GM06990 (cell line): ENCODE results near the gene FUBP1.

Experiments
- DNase-seq: peaks from one replicate; pipeline ENCODE4 v3.0.0-alpha.2; 2011; ENCODE audit not compliant: insufficient read length; ENCODE audit errors: extremely low read depth
- H3K27me3 ChIP-seq: replicated peaks from 2 replicates; pipeline ENCODE4 v1.6.0; 2011; ENCODE audit warnings: low read length; ENCODE audit not compliant: control insufficient read depth, insufficient read depth
- H3K36me3 ChIP-seq: 2 replicates; pipeline ENCODE4 v1.5.1; 2011; ENCODE audit warnings: low read length; ENCODE audit not compliant: control insufficient read depth, insufficient read depth
- H3K4me3 ChIP-seq: replicated peaks from 2 replicates; pipeline ENCODE4 v1.5.1; 2011; ENCODE audit warnings: low read depth, mild to moderate bottlenecking, control low read depth, low read length
- CTCF ChIP-seq: IDR thresholded peaks from 2 replicates; pipeline ENCODE4 v1.5.1; 2011; ENCODE audit warnings: low read length, control low read depth, mild to moderate bottlenecking, inconsistent platforms; ENCODE audit not compliant: insufficient read depth, poor library complexity, severe bottlenecking

The FUBP1 gene

GRCh38 chr1:78009836-78010235, 31.0 kb upstream of the FUBP1 start:
- H3K27me3 ChIP-seq, result no peaks in the 10 kb centered on the region
- H3K4me3 ChIP-seq, result no peak overlapping the region
- no peak for TF ChIP-seq CTCF
- no peak for DNase-seq
- H3K36me3 ChIP-seq, result no peaks in the 10 kb centered on the region

- no peaks in the 10 kb centered on the region for H3K36me3 ChIP-seq
- H3K27me3 ChIP-seq, result no peaks in the 10 kb centered on the region
- no peak overlapping the region for H3K4me3 ChIP-seq
- no peak for DNase-seq
- no peak for TF ChIP-seq CTCF
These were observed 30.4 kb upstream of the FUBP1 start for GRCh38 chr1:78009276-78009675.

- no peak for DNase-seq
- Histone ChIP-seq H3K27me3 (no peaks in the 10 kb centered on the region), H3K4me3 (no peak overlapping the region), H3K36me3 (no peaks in the 10 kb centered on the region)
- no peak for TF ChIP-seq CTCF
These were observed 28.9 kb upstream of the FUBP1 start for GRCh38 chr1:78007677-78008341.

- H3K36me3 ChIP-seq, result no peaks in the 10 kb centered on the region
- TF ChIP-seq CTCF, result no peak
- no peak for DNase-seq
- no peaks in the 10 kb centered on the region for H3K27me3 ChIP-seq
- peak overlapping the region; percentile 74 for H3K4me3 ChIP-seq
These were observed 27.6 kb upstream of the FUBP1 start for GRCh38 chr1:78006521-78006920.

GRCh38 chr1:78005755-78006154, 26.9 kb upstream of the FUBP1 start:
- DNase-seq, result no peak
- Histone ChIP-seq H3K36me3 (no peaks in the 10 kb centered on the region), H3K4me3 (peak overlapping the region; percentile 74), H3K27me3 (no peaks in the 10 kb centered on the region)
- TF ChIP-seq CTCF, result no peak

GRCh38 chr1:78005448-78005722, 26.5 kb upstream of the FUBP1 start:
- no peak for TF ChIP-seq CTCF

More at GRCh38 chr1:78005448-78005722, 26.5 kb upstream of the FUBP1 start:
- no peaks in the 10 kb centered on the region for H3K27me3 ChIP-seq
- no peak for DNase-seq
- H3K36me3 ChIP-seq, result no peaks in the 10 kb centered on the region
- peak overlapping the region; percentile 74 for H3K4me3 ChIP-seq
